AG04449 (cell line): ENCODE measurements around the gene SLFN13.
"Not testable (repeated sequence)": the region's sequence is repeated elsewhere in the genome, so short reads cannot be mapped to it uniquely, and the experiment has no call there.

Source experiments
- CTCF ChIA-PET: fragments of 350-600 bp; formaldehyde crosslinking; extraction: SDS; loops from one replicate; lab custom pipeline; 2021; ENCODE audit warnings: antibody characterized with exemption; lab: Yijun Ruan, JAX
- POLR2A ChIA-PET: fragments of 400-600, 350-600 bp; formaldehyde crosslinking; extraction: SDS; loops from one replicate; lab custom pipeline; 2020; ENCODE audit warnings: antibody characterized with exemption, inconsistent platforms; lab: Yijun Ruan, JAX
- DNase-seq: peaks from one replicate; pipeline ENCODE4 v3.0.0-alpha.2; 2010; ENCODE audit warnings: low read depth, low spot score
- H3K4me3 ChIP-seq: 2 replicates; pipeline ENCODE4 v1.5.1; 2011; ENCODE audit warnings: low read depth, mild to moderate bottlenecking, control low read depth, low read length
- CTCF ChIP-seq: IDR thresholded peaks from one replicate; pipeline ENCODE4 v1.5.1; 2011; ENCODE audit warnings: mild to moderate bottlenecking, moderate library complexity, low read length, control low read depth, inconsistent platforms; ENCODE audit not compliant: insufficient read depth; ENCODE audit errors: missing control alignments

SLFN13 gene

DNA sequence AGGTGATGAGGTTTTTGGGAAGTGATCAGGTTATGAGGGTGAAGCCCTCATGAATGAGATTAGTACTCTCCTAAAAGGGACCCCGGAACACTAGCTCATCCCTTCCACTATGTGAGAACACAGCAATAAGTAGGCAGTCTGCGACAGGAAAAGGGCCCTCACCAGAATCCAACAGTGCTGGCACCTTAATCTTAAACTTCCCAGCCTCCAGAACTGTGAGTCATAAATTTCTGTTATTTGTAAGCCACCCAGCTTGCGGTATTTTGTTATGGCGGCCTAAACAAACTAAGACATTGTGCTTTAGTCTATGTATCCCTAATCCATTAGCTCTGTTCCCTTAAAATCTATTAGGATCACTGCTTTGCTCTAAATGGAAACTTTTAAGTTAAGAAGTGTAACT, 24.8 kb downstream of the SLFN13 start:
- H3K4me3 ChIP-seq: no peak overlapping the region
- CTCF ChIA-PET: interaction anchor here (1.5 kb wide), 3 partner anchors 17 to 111 kb away, joined by 3 to 6 read pairs (median 3); partner anchors contain the start of gene SLFN13
- TF ChIP-seq CTCF: no peak
- POLR2A ChIA-PET: interaction anchor here (1.1 kb wide), 1 partner anchor 73 kb away, joined by 3 read pairs; no protein-coding TSS in a partner anchor
- DNase-seq: no peak

GRCh38 chr17:35421069-35421468, 27.5 kb downstream of the SLFN13 start:
- ChIA-PET POLR2A (interaction anchor here (0.7 kb wide), 1 partner anchor 1059 kb away, joined by 5 read pairs; no protein-coding TSS in a partner anchor), CTCF (interaction anchor here (1.1 kb wide), 1 partner anchor 9 kb away, joined by 3 read pairs; no protein-coding TSS in a partner anchor)
- H3K4me3 ChIP-seq, DNase-seq: not testable (repeated sequence)

DNA sequence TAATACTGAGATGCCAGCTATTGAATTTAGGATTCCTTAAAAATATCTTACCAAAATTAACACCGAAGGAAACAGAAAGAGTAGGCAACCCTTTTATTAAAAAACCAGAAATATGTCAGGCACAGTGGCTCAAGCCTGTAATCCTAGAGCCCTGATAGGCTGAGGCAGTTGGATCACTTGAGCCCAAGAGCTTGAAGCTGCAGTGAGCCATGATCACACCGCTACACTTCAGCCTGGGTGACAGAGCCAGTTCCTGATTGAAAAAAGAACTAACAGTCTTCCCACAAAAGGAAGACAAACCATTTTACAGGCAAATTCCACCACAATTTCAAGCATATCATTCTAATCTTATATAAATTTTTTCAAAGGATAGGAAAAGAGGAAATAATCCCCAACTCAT, 31.9 kb downstream of the SLFN13 start:
- TF ChIP-seq CTCF: no peak
- no peak overlapping the region for H3K4me3 ChIP-seq
- ChIA-PET CTCF (no interaction called here), POLR2A (no interaction called here)
- DNase-seq: no peak

GRCh38 chr17:35414707-35415106, 33.9 kb downstream of the SLFN13 start:
- CTCF ChIA-PET, DNase-seq: not testable (repeated sequence)
- POLR2A ChIA-PET: interaction anchor here (2.1 kb wide), 1 partner anchor 41 kb away, joined by 6 read pairs; the partner anchor contains the start of gene SLFN11

DNA sequence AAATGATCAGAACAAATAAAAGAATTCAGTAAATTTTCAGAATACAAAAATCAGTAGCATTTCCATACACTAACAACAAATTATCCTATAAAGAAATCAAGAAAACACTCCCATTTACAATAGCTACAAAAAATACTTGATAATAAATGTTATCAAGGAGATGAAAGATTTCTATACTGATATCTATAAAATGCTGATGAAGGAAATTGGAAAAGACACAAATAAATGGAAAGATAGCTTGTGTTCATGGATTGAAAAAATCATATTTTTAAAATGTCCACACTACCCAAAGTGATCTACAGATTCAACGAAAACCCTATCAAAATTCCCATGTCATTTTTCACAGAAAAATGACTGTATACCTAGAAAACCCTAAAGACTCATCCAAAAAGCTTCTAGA, 34.3 kb downstream of the SLFN13 start:
- CTCF ChIA-PET: no interaction called here
- POLR2A ChIA-PET: interaction anchor here (2.1 kb wide), 1 partner anchor 41 kb away, joined by 6 read pairs; the partner anchor contains the start of gene SLFN11
- DNase-seq: no peak
- TF ChIP-seq CTCF: no peak
- no peak overlapping the region for H3K4me3 ChIP-seq

More at GRCh38 chr17:35414707-35415106, 33.9 kb downstream of the SLFN13 start:
- not testable (repeated sequence) for H3K4me3 ChIP-seq

DNA sequence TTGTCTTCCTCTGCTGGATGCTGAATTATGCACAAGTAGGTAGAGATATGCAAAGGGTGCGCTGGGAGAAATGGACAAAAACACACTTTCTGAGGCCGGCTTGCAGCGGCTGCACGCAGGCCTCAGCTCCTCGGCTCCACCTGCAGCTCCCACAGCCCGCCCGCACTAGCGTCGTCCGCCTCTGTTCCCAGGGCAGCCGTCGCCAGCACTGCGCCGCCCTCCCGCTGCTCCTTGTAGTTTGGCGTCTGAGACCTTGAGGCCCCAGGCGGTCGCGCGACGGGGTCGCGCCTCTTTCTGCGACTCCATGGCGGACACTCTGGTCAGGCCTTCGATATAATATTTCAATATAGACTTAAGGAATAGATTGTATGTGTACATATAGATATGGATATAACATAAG, 41.0 kb downstream of the SLFN13 start:
- ChIA-PET POLR2A (no interaction called here), CTCF (no interaction called here)
- no peak for DNase-seq

DNA sequence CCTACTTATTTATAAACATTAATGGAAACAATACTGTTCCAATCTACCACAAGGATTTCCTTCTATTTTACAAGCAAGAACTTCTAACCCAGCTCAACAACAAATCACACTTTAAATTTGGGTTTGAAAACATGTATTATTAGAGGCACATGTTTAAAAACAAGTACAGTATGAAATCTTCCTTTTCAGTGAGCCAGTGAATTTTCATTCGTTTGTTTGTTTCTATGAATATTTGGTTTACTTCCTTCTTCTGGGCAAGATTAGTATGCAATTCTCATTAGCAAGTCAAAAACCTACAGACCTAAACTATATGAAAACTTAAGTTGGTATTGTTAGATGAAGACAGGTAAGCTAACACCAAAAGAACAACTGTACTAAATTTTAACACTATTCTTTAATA, 42.0 kb downstream of the SLFN13 start:
- POLR2A ChIA-PET: no interaction called here
- CTCF ChIA-PET: interaction anchor here (0.8 kb wide), 1 partner anchor 18 kb away, joined by 3 read pairs; no protein-coding TSS in a partner anchor
- no peak for TF ChIP-seq CTCF
- DNase-seq: no peak
- H3K4me3 ChIP-seq: no peak overlapping the region

More for the DNA sequence above, 41.0 kb downstream of the SLFN13 start:
- H3K4me3 ChIP-seq: no peak overlapping the region
- TF ChIP-seq CTCF: no peak
